Activated effector memory CD4-positive, alpha-beta T cell treated with Interleukin-2 at 50 U/mL for 16 hours (primary cell): ENCODE data around the gene KCNH8.
"Not testable (repeated sequence)": the region's sequence is repeated elsewhere in the genome, so short reads cannot be mapped to it uniquely, and the experiment has no call there.

Source experiments
- DNase-seq: peaks from one replicate; pipeline ENCODE4 v3.0.0-alpha.2; 2020

Gene KCNH8

DNA sequence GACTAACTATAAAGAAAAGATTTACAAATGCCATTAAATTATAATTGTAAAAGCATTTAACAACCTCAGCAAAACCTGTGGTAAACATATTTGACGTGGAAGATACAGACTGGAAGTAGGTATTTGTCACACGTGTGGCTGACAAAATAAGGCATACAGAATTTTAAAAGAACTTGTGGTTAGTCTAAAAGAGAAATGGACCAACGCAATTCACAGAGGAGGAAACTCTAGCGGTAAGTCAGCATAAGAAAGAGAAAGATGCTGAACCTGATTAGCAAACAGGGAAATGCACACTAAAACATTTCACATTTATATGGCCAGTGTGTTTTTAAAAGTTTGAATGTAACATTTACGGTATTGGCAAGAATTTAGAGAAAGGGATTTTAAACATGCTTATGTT is 35.3 kb downstream of the KCNH8 start:
- no peak for DNase-seq

- DNase-seq: no peak
Observed at GRCh38 chr3:19190126-19190525, 41.8 kb downstream of the KCNH8 start.

- no peak for DNase-seq
Observed at GRCh38 chr3:19190602-19191001, 42.3 kb downstream of the KCNH8 start.

- DNase-seq: no peak
Observed at GRCh38 chr3:19199131-19199530, 50.8 kb downstream of the KCNH8 start.

GRCh38 chr3:19202303-19202702 is 54.0 kb downstream of the KCNH8 start:
- DNase-seq: no peak

GRCh38 chr3:19202754-19203153 is 54.4 kb downstream of the KCNH8 start:
- DNase-seq: no peak

GRCh38 chr3:19206540-19206939 is 58.2 kb downstream of the KCNH8 start:
- no peak for DNase-seq

GRCh38 chr3:19213603-19214220 is 65.4 kb downstream of the KCNH8 start:
- no peak for DNase-seq

- DNase-seq: no peak
Observed at GRCh38 chr3:19215427-19215826, 67.1 kb downstream of the KCNH8 start.

DNA sequence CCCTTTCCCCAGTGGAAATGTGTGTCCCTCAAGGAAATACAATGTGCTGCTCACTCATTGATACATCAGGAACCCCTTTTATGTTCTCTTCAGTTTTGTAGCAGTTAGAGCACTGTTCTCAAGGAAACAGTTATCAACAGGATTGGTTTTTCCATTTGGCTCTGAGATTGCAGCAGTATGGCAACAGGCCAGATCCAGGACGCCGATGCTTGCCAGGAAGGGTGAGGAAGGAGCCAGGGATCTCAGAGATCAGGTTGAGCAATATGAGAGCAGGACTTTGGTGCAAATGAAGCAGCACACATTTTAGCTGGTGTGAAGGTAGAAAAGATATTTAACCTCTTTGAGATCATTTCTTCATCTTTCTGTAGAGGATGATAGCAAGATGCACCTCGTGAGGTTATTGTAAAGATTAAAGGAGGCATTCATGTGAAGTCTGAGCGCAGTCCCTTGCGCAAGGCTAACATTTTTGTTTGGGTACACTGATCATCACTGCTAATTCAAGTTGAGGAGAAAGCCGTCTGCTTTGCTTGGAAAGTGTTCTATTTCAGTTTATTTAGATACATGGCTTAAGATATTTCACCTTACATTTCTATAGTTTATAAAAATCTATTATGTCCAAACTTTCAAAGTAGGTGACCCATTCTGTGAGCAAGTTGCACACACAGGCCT is 68.5 kb downstream of the KCNH8 start:
- DNase-seq: no peak

DNA sequence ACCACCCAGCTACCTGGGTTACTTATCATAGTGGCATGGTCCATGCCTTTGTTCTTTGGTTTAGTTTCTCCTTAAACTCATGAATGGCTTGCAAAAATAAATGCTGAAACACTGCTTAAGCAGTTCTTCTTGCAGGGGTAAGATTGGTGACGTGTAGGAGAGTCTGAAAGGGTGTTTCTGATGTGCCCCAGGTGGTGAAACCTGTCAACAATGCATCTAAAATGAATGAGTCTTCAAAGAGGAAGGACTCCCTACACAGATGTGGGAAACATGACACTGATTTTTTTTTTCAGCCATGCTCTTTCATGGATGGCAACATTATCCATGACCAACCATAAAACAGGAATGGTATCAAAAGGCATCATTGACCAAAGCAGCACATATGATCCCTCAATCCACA is 72.0 kb downstream of the KCNH8 start:
- DNase-seq: no peak

- no peak for DNase-seq
Observed at GRCh38 chr3:19221081-19221480, 72.8 kb downstream of the KCNH8 start.

DNA sequence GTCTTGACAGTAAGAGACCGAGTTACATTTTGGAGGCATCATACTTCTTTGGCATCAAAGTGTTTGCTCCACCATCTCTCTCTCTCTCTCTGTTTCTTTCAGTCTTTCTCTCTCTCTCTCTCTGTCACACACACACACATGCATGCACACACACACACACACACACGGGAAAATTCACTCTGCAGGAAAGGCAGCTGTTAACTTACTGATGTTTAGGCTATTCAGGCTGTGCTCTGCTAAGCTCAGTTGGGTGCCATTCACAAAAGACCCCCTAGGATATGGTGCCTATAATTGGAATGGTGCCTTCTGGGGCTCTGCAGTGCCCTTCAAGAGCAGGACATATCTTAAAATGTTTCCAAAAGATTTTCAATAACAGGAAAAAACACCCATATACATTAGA is 78.2 kb downstream of the KCNH8 start:
- no peak for DNase-seq

DNA sequence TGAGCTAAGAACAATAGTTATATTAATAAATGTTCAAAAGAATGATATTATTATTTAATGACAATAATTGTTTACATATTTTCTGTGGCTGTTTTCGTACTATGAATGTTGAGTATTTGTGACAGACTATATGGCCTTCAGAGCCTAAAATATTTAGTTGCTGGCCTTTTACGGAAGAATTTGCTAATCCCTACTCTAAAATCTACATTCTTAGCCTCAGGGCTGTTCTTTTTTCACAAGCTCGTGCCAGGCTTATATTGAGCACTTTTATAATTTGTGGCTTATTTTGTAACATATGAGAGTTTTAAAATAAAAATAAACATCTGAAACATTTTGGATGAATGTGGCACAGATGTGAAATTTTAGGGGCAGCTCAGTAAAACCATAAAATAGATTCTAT is 79.9 kb downstream of the KCNH8 start:
- no peak for DNase-seq

GRCh38 chr3:19229086-19229485 is 80.8 kb downstream of the KCNH8 start:
- DNase-seq: no peak

- not testable (repeated sequence) for DNase-seq
Observed at GRCh38 chr3:19229881-19230280, 81.6 kb downstream of the KCNH8 start.

DNA sequence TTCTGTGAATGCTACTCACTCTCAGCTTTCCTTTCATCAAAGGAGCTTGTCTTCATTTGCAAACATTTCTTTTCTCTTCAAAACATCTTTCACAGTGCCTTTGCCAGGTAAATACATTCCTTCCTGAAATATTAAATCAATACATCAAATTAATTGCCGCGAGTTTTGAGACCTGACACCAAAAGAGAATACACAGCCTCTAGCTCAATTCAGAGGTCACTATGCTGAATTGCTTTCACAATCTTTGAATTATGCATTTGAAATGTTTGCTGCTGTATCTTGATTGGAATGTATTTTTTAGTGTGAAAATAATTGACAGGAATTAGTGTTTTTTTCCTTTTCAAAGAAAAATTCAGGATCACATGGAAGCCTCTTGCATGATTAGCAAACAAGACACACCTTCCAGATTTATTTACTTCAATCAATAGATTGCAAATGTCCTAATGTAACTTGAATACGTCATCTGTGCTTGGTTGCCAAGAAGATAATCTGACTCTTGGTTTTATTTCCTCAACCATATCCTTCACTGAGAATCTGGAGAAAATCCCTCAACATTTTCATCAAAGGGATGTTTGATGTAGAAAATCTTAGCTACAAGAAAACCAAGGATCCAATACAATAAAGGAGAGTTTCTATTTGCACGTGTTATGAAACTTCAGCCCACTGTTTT is 83.6 kb downstream of the KCNH8 start:
- no peak for DNase-seq

GRCh38 chr3:19232566-19232965 is 84.3 kb downstream of the KCNH8 start:
- no peak for DNase-seq

- not testable (repeated sequence) for DNase-seq
Observed at GRCh38 chr3:19233882-19234784, 85.8 kb downstream of the KCNH8 start.

DNA sequence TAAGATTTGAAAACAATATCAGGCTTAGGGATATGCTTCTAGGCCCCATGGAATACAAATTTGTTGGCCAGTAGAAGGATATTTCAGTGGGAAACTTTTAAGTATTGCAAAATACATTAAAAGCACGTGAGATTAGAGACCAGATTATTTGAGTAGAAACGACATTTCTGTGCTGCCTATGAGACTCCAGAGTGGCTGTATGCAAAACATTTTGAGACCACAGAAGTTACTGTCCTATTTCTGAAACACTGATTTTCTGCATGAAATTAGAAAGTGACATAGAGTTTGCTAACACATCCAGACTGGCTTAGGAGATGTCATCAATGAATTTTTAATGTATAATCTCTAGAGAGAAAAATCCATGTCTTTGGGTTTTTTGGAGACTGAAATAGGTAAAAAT is 99.8 kb downstream of the KCNH8 start:
- no peak for DNase-seq

DNA sequence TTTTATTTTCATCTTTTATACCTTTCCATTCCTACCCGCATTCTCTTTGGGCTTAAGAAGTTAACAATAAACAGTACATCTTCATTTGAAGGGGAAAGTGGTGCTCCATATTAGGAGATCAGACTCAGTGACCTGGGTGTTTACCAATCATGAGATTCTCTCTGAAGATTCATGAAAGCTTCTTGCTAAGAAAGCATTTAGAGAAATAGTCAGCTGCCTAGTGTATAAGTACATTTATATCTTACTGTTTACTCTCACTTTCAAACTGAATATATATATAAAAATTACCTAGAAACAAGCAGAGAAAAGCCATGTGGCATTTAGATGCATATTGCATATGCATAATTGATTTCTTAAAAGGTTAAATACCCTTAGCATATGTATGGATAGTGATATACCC is 100.5 kb downstream of the KCNH8 start:
- DNase-seq: no peak

DNA sequence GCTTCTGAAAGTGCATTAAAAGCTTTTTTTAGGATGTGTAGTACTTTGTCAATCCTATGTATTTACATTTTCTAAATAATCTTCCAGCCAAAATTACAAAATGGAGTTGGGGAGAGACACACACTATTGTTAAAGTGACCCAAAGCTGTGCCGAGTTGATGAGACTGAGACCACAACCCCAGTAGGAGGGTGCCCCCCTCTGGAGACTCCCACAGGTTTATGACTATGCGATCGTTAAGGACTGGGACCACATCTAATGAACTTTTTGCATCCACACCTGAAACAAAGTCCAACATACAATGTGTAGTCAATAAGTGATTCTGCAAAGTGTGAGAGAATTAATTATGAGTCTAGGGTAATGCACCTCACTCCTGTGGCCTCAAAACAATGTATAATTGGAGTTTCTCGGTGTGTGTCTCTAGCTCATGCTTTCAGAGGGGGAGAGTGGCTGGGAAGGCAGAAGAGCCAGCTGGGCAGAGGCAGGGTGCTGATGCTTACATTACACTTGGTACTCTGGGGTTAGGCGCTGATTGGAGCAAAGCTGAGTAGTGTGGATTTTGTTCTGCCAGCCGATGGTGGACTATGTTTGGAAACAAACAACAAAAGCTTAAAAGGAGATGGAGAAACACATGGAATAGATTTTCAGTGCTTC is 102.8 kb downstream of the KCNH8 start:
- DNase-seq: no peak

GRCh38 chr3:19254189-19254588 is 105.9 kb downstream of the KCNH8 start:
- no peak for DNase-seq
